OCI-LY7 (cell line): ENCODE results near the gene RPE65. TPM values are rescaled to one million over a fixed set of nuclear protein-coding genes. Genes with fewer than 3 reads are reported as not detected.

Experiments
- BruUV-seq: library from RNA; stranded (reverse); fragments of 400-500 nt; replicated peaks from 2 replicates; lab custom pipeline; 2021; lab: Mats Ljungman, UMichigan
- CTCF ChIA-PET: fragments of 300-600 bp; sonication (Branson Sonifier 250); formaldehyde crosslinking; loops from one replicate; lab custom pipeline; 2022; ENCODE audit warnings: antibody characterized with exemption; ENCODE audit not compliant: unreplicated experiment; lab: Charles Lee
- POLR2A ChIA-PET: fragments of 300-600 bp; sonication (Branson Sonifier 250); formaldehyde crosslinking; loops from one replicate; lab custom pipeline; 2022; ENCODE audit warnings: antibody characterized with exemption; lab: Charles Lee
- DNase-seq: peaks from one replicate; pipeline ENCODE4 v3.0.0-alpha.2; 2015; ENCODE audit warnings: low spot score
- H2AFZ ChIP-seq: fragments of 200-600 bp; sonication (generic), shearing (Covaris generic); 2 replicates; pipeline ENCODE4 v1.6.1; 2014; ENCODE audit warnings: mild to moderate bottlenecking, antibody characterized with exemption, low read length, moderate library complexity
- H3K27ac ChIP-seq: fragments of 200-600 bp; sonication (generic); 2 replicates; pipeline ENCODE4 v1.5.1; 2014; ENCODE audit warnings: mixed run types, low read depth, mild to moderate bottlenecking, moderate library complexity, low read length, inconsistent platforms; ENCODE audit not compliant: poor library complexity, severe bottlenecking
- H3K36me3 ChIP-seq: fragments of 200-600 bp; sonication (generic); 2 replicates; pipeline ENCODE4 v1.6.1; 2014; ENCODE audit warnings: mild to moderate bottlenecking, antibody characterized with exemption, low read length, moderate library complexity, mixed read lengths; ENCODE audit not compliant: insufficient read depth
- H3K4me1 ChIP-seq: fragments of 200-600 bp; sonication (generic); 2 replicates; pipeline ENCODE4 v1.5.1; 2014; ENCODE audit warnings: mild to moderate bottlenecking, low read length; ENCODE audit not compliant: insufficient read depth, poor library complexity, severe bottlenecking
- H3K4me2 ChIP-seq: fragments of 200-600 bp; sonication (generic); 2 replicates; pipeline ENCODE4 v1.6.1; 2014; ENCODE audit warnings: mild to moderate bottlenecking, low read length
- H3K4me3 ChIP-seq: fragments of 200-600 bp; sonication (generic); 2 replicates; pipeline ENCODE4 v1.5.1; 2014; ENCODE audit warnings: mild to moderate bottlenecking, low read depth, low read length; ENCODE audit not compliant: poor library complexity, severe bottlenecking
- H3K79me2 ChIP-seq: fragments of 200-600 bp; sonication (generic); 2 replicates; pipeline ENCODE4 v1.6.1; 2016; ENCODE audit warnings: low read depth, mild to moderate bottlenecking, low read length, moderate library complexity, mixed read lengths; ENCODE audit not compliant: insufficient read depth
- H3K9me2 ChIP-seq: fragments of 200-600 bp; sonication (generic); 2 replicates; pipeline ENCODE4 v1.6.1; 2016; ENCODE audit warnings: mild to moderate bottlenecking, low read length, mixed read lengths; ENCODE audit not compliant: insufficient read depth
- H3K9me3 ChIP-seq: fragments of 200-600 bp; sonication (generic); 2 replicates; pipeline ENCODE4 v1.6.1; 2014; ENCODE audit warnings: mild to moderate bottlenecking, mixed run types, low read length, mixed read lengths
- H4K20me1 ChIP-seq: fragments of 200-600 bp; sonication (generic); 2 replicates; pipeline ENCODE4 v1.6.1; 2014; ENCODE audit warnings: mild to moderate bottlenecking, antibody characterized with exemption, low read length, moderate library complexity, mixed read lengths; ENCODE audit not compliant: insufficient read depth
- EZH2phosphoT487 ChIP-seq: fragments of 200-600 bp; sonication (generic); IDR thresholded peaks from 2 replicates; pipeline ENCODE4 v1.6.1; 2018; ENCODE audit warnings: low read depth, borderline replicate concordance, mild to moderate bottlenecking, mixed run types, antibody characterized with exemption, low read length, moderate library complexity, mixed read lengths
- intact Hi-C: fragments of 100-400 bp; cut with micrococcal nuclease; formaldehyde crosslinking; loops from one replicate; pipeline ENCODE4 v1.10.0; 2022; ENCODE audit not compliant: unreplicated experiment
- total RNA-seq, 2 experiments: library from RNA; depleted of rRNA in 1 of 2; stranded (reverse); fragments of >200 nt in 1 of 2; shearing (Covaris generic) in 1 of 2; gene quantifications; 2 replicates each; pipeline ENCODE4 v1.2.3, GENCODE V29; 2014 to 2022
- TF ChIP-seq, protein P1 (sequence below): fragments of 200-600 bp; sonication (generic); conservative IDR thresholded peaks from 2 replicates; pipeline ENCODE4 v1.5.1; 2014; ENCODE audit warnings: mild to moderate bottlenecking, antibody characterized with exemption, low read length, moderate library complexity, mixed read lengths

Gene RPE65
- total RNA-seq, 2 experiments from 2014 or later, result not detected

GRCh38 chr1:68490046-68490651, 40.4 kb upstream of the RPE65 start:
- CTCF ChIA-PET, result no interaction called here
- Histone ChIP-seq H4K20me1 (no peaks in the 10 kb centered on the region), H3K9me2 (no peaks in the 10 kb centered on the region), H2AFZ (no peak overlapping the region), H3K4me3 (no peak overlapping the region), H3K36me3 (peaks cover 88% of the 10 kb centered on the region), H3K27ac (no peak overlapping the region), H3K4me2 (no peak overlapping the region), H3K9me3 (peaks cover 9% of the 10 kb centered on the region; the same call in 1 of the 2 replicates), H3K79me2 (peaks cover 47% of the 10 kb centered on the region; the same call in 1 of the 2 replicates), H3K4me1 (peaks cover 20% of the 10 kb centered on the region)
- DNase-seq, result no peak
- no TSS peak for BruUV-seq
- POLR2A ChIA-PET, result no interaction called here
- intact Hi-C loops, result no loop called here
- TF ChIP-seq, protein P1, sequence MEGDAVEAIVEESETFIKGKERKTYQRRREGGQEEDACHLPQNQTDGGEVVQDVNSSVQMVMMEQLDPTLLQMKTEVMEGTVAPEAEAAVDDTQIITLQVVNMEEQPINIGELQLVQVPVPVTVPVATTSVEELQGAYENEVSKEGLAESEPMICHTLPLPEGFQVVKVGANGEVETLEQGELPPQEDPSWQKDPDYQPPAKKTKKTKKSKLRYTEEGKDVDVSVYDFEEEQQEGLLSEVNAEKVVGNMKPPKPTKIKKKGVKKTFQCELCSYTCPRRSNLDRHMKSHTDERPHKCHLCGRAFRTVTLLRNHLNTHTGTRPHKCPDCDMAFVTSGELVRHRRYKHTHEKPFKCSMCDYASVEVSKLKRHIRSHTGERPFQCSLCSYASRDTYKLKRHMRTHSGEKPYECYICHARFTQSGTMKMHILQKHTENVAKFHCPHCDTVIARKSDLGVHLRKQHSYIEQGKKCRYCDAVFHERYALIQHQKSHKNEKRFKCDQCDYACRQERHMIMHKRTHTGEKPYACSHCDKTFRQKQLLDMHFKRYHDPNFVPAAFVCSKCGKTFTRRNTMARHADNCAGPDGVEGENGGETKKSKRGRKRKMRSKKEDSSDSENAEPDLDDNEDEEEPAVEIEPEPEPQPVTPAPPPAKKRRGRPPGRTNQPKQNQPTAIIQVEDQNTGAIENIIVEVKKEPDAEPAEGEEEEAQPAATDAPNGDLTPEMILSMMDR, result no peak
- TF ChIP-seq EZH2phosphoT487, result no peak

- intact Hi-C loops, result no loop called here
These were observed 35.8 kb upstream of the RPE65 start for GRCh38 chr1:68485431-68486022.

More at GRCh38 chr1:68485431-68486022, 35.8 kb upstream of the RPE65 start:
- no peak overlapping the region for H3K4me2 ChIP-seq
- H4K20me1 ChIP-seq, result peaks cover 3% of the 10 kb centered on the region; the same call in 1 of the 2 replicates
- peaks cover 8% of the 10 kb centered on the region; the same call in 1 of the 2 replicates for H3K79me2 ChIP-seq
- no peak overlapping the region for H2AFZ ChIP-seq
- ChIA-PET CTCF (interaction anchor here (1.7 kb wide), 1 partner anchor 10 kb away, joined by 3 read pairs; no protein-coding TSS in a partner anchor), POLR2A (interaction anchor here (0.6 to 4.2 kb wide), 3 partner anchors 10 to 261 kb away, joined by 3 to 24 read pairs (median 3); partner anchors contain the start of gene DEPDC1)
- DNase-seq, result no peak
- H3K9me2 ChIP-seq, result no peaks in the 10 kb centered on the region
- H3K4me3 ChIP-seq, result no peak overlapping the region
- H3K27ac ChIP-seq, result no peak overlapping the region
- H3K36me3 ChIP-seq, result peaks cover 94% of the 10 kb centered on the region
- H3K4me1 ChIP-seq, result no peaks in the 10 kb centered on the region
- no TSS peak for BruUV-seq
- TF ChIP-seq, protein P1, result 0 out of 2 replicates have a peak, but pooled peaks have one; percentile 22
- no peak for TF ChIP-seq EZH2phosphoT487
- peaks cover 5% of the 10 kb centered on the region; the same call in 1 of the 2 replicates for H3K9me3 ChIP-seq
